CD4-positive, alpha-beta T cell treated with Interleukin-10 for 1 hour (primary cell): Measurements from ENCODE around the gene DPF1.
"Not testable (repeated sequence)": the region's sequence is repeated elsewhere in the genome, so short reads cannot be mapped to it uniquely, and the experiment has no call there.

Experiments used
- DNase-seq: peaks from one replicate; pipeline ENCODE4 v3.0.0-alpha.2; 2020

DPF1 gene

GRCh38 chr19:38224014-38224862 lies at the start of gene DPF1:
TSS of gene DPF1 (minus strand) at chr19:38224222. CDS start at chr19:38224142, 80 bp downstream.
- peak; percentile 40 for DNase-seq

GRCh38 chr19:38273499-38273898 lies 49.5 kb upstream of the DPF1 start:
- no peak for DNase-seq

DNA sequence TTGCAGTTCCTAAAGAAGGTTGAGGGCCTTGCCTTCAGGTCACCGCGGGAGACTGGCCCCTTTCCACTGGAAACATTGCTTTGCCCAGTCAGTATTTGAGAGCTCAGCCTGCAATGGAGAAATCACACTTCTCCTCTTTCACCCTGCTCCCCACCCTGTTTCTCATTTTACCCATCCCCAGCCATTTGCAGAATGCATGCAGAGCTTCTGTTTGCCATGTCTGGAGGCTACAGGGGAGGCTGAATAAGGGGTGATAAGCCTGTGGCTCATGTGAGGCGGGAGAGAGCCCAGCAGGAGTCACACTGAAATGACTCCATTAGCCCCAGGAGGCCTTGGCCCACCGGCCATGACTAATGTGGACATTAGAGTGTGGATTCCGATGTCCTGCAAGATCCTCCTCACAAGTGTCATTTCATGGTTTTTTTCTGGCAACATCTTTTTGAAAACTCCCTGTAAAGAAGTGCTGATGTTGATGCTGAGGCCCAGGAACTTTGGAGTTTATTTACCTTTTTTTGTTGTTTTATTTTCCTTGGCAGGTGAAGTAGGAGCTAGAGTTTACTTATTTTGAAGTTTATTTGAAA lies 46.7 kb upstream of the DPF1 start:
- DNase-seq: no peak

- DNase-seq: no peak
These were observed 44.5 kb upstream of the DPF1 start for GRCh38 chr19:38268539-38268938.

DNA sequence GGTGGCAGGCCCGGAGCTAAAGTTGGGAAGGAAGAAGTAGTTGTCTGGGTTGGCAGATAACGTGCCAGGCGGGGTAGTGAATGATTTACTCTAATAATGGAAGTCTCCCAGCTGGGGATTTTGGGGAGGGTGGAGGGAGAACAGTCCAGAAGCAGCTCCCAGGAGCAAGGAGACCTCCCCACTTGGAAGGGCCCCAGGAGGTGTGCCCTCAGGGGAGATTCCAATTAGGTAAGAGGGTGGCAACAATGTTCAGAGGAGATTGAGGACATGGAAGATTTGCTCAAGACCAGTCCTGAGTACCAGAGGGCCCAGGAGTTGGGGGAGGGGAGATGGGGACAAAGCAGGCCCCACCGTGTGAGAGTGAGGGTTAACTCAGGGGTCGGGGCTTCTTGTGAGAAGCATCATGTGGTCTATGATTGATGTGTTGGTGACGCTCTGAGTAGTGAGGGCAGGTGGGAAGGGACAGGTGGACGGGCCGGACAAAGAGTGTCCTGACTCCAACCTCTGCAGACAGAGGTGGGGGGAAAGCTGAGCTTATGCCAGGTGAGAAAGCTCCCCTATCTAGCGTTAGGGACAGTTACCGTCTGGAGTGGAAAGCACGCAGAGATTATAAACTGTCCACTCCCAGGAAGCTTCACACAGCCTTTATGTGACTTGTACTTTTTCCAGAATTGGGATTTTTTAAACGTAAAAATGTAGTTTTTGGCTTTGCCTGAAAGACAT lies 43.9 kb upstream of the DPF1 start:
- no peak for DNase-seq

DNA sequence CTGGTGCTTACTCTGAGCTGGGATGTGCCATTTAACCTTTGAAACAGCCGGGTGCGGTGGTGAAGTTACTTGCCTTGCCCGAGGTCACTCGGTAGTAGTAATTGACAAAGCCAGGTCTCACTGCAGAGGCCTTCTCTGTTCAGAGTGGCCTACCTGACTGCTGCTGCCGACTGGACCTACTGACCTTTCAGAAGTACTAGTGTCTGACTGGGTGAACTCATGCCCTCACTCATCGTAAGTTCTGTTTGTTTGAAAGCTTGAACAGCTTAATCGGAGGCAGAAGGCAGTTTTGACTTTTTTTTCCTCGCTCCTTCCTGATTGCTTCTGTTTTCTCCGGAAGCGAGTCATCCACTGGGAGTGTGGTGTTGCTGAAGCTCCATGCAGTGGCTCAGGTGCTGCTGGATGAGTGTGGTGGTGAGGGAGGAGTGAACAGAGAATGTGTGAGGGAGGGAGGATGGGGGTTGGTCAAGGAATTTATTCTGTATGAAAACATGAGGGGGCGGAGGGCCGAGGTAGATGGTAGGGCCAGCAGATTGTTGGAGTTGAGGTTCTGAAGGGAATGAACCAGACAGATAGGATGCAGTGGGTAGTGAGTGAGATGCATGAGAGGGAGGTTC lies 43.1 kb upstream of the DPF1 start:
- DNase-seq: no peak

GRCh38 chr19:38265921-38266429 lies 42.0 kb upstream of the DPF1 start:
- no peak for DNase-seq

DNA sequence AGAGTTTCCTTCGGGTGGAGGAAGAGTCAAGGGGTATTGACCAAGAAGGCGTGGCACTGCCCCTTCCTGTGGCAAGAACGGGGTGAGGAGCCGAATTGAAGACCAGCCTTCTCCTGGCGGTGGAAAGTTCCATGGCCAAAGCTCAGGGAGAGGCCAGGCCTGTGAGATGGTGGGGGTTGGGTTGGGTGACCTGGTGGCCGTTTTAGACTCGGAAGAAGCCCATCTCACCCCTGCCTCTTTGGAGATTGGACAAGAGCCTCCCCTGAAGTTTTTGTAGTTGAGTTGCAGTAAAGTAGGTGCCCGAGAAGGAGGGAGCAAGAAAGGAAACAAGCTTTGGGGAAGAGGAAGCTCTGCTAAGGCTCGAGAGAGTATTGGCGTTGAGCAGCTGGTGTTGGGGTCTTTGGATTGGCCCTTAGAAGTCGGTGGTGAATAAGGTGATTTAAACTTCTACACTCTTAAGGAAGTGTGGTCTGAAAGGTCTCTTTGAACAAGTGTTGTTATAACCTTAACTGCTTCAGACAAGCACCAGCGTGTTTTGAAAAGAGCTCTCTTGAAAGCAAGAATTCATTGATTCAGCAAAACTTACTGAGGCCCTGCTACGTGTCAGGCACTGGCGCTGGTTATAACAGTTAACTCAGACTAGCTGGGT lies 41.3 kb upstream of the DPF1 start:
- no peak for DNase-seq

GRCh38 chr19:38264486-38265212 lies 40.6 kb upstream of the DPF1 start, which contains the start of gene SPINT2:
TSS of gene SPINT2 (plus strand) at chr19:38264573. CDS start at chr19:38264893, 320 bp downstream.
- no peak for DNase-seq

GRCh38 chr19:38263689-38264485 lies 39.9 kb upstream of the DPF1 start:
- peak; percentile 86 for DNase-seq

DNA sequence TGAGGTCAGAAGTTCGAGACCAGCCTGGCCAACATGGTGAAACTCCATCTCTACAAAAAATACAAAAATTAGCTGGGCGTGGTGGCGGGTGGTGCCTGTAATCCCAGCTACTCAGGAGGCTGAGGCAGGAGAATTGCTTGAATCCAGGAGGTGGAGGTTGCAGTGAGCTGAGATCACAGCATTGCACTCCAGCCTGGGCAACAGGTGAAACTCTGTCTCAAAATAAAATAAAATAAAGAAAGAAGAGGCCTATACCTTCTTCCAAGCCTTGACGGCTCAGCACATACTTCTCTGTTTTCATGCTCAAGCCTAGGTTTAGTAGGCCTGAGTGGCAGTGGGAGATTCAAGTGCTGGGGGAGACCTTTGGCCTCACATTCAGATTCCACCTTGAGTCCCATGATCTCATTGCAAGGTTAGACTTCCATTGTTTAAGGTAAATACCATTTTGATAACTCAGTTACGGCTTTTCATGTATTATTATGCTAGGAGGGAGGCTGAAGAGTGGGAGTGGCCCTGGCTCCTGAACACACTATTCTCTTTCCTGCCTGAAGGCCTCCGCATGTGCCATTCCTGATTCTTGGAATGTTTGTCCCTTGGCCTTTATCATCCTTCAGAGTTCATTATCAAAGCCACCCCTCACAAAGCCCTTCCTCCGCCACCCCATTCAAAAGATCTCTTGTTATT lies 38.7 kb upstream of the DPF1 start:
- no peak for DNase-seq

DNA sequence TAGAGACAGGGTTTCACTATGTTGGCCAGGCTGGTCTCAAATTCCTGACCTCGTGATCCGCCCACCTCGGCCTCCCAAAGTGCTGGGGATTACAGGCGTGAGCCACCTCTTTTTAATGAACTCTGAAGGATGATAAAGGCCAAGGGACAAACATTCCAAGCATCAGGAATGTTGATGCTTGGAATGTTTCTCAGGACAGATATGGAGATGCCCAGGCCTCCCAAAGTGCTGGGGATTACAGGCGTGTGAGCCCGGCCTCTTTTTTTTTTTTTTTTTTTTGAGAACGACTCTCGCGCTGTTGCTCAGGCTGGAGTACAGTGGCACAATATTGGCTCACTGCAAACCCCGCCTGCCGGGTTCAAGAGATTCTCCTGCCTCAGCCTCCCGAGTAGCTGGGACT lies 37.9 kb upstream of the DPF1 start:
- DNase-seq: not testable (repeated sequence)

- DNase-seq: no peak
These were observed 31.5 kb upstream of the DPF1 start for GRCh38 chr19:38255383-38256014.

- no peak for DNase-seq
These were observed 29.8 kb upstream of the DPF1 start for GRCh38 chr19:38253788-38254187.

DNA sequence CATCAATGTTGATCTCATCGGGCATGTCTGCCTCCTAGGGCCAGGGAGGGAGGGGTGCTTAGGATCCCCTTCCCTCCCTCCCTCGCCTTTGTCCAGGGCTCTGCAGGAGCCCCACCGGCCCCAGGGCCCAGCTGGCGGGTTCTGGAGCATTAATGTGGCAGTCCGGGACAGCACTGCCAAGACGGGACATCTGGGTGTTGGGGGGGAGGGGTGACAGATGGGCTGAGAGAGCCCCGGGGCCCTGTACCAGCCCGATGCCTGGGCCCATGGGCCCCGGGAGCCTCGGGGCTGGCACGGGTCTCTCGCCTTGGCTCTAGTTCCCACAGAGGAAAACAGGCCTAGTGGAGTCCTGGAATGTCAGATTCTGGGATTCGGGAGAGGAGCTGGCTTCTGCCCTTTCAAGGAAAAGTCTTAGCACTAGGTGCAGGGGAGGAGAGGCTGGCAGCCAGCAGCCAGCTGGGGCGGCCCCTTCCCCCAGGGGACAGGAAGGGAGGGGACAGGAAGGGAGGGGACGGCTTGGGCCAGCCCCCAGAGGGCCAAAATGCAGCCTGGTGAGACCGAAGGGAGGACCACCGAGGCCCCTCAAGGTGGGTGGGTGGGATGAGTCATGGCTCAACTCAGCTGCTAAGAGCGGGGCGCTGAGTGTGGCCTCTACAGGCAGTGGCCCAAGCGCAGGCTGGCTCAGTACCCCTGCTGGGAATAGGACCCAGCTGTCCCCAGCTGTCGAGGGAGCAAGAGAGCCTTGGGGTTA lies 29.1 kb upstream of the DPF1 start:
- no peak for DNase-seq

DNA sequence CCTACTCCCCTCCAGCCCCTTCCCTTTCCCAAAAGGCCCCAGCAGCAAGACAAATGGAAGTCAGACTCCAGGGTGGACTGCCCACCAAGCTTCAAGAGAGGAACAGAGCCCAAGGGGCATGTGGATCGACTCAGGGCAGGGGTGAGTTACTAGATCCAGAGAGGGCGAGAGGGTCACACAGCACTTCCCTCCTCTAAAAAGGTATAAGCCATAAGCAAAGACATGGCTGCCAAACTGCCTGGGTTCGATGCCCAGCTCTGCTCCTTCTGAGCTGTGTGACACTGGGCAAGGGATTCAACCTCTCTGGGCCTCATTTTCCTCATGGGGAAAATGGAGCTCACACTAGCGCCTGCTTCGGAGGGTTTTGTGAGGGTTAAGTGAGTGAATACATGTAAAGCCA lies 28.4 kb upstream of the DPF1 start:
- no peak for DNase-seq

DNA sequence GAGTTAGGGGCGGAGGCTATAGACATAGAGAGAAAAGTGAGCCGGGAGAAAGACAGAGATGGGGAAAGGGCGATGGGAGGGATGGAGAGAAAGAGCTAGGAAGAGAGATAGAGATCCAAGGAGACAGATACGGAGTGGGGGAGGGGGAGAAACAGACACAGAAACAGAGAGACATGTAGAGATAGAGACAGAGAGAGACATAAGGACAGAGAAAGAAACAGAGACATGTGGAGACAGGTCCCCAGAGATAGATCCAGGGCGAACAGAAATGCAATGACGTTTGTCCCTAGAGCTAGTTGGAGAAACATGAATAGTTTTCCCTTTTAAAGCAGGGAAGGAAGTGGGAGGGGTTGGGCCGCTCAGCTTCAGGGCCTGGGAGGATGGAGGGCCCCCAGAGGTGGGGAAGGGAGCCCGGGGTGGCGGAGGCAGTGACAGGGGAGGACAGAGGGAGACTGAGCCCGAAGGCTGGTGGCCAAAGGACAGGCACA lies 27.6 kb upstream of the DPF1 start:
- no peak for DNase-seq

DNA sequence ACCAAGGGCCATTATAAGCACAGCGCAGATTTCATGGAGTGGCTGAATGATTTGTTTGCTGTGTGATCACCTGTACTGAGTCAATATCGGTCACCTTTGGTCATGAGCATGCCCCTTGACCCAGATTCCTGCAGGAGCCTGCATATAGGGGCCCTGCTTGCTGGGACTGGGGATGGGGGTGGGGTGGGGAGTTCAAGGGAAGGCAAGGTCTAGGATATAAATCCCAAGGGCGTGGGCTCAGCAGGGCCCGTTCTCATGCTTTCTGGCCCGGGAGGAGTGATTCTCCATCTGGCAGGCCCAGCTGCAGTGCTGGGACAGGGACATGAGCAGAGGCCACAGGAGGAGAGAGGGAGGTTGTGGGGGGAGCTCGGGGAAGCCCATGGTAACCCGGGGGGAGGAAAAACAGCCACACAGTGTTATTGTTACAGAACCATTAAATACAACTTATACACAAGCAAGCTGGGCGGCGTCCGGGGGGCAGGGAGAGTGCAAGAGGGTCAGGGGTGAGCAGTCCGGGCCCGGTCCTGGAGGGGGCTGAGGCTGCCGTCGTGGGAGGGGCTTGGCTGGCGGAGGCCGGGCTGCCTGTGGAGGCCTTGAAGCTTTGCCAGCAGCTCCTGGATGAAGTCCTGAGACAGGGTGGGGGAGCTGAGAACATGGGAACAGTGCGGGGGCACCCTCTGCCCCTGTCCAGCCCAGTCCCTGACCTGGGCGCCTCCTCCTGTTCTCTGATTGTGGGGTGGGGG lies 27.0 kb upstream of the DPF1 start:
- no peak for DNase-seq
